HepG2 (cell line): ENCODE measurements around the gene LOXL4. TPM values are rescaled to one million over a fixed set of nuclear protein-coding genes. Genes with fewer than 3 reads are reported as not detected.

Source experiments
- ATF6 ChIP-seq: sonication (generic); formaldehyde crosslinking; conservative IDR thresholded peaks from 2 replicates; pipeline ENCODE4 v1.4.0; 2020; ENCODE audit warnings: missing genetic modification reagents
- HMGXB3 ChIP-seq: sonication (generic); formaldehyde crosslinking; IDR thresholded peaks from 2 replicates; pipeline ENCODE4 v1.4.0; 2020; ENCODE audit warnings: missing genetic modification reagents, borderline replicate concordance
- HNF1A ChIP-seq, 2 experiments: sonication (generic) in 1 of 2; formaldehyde crosslinking in 1 of 2; IDR thresholded peaks; 2 replicates each; pipeline versions ENCODE4 v1.4.0 to v1.6.1; 2016 to 2020; ENCODE audit warnings: borderline replicate concordance in 1 of 2, low read depth in 1 of 2, mild to moderate bottlenecking in 1 of 2, missing genetic modification reagents in 1 of 2
- MYC ChIP-seq: sonication (generic); formaldehyde crosslinking; IDR thresholded peaks from 2 replicates; pipeline ENCODE4 v1.9.0; 2021; ENCODE audit warnings: missing genetic modification reagents, borderline replicate concordance
- PBX3 ChIP-seq: sonication (generic); formaldehyde crosslinking; IDR thresholded peaks from 2 replicates; pipeline ENCODE4 v1.8.1; 2023; ENCODE audit warnings: missing genetic modification reagents, inconsistent platforms, borderline replicate concordance
- RFX1 ChIP-seq: fragments of 450-650 bp; IDR thresholded peaks from 2 replicates; pipeline ENCODE4 v1.6.1; 2017
- SMARCE1 ChIP-seq: fragments of 450-650 bp; IDR thresholded peaks from 2 replicates; pipeline ENCODE4 v1.6.1; 2017; ENCODE audit warnings: borderline replicate concordance
- SMC3 ChIP-seq: IDR thresholded peaks from 2 replicates; pipeline ENCODE4 v1.6.1; 2011; ENCODE audit warnings: low read length, improper control_type of control experiment
- ZNF253 ChIP-seq: sonication (generic); formaldehyde crosslinking; IDR thresholded peaks from 2 replicates; pipeline ENCODE4 v1.8.0; 2022; ENCODE audit warnings: mild to moderate bottlenecking, missing genetic modification reagents, borderline replicate concordance
- ZNF574 ChIP-seq: sonication (generic); formaldehyde crosslinking; IDR thresholded peaks from 2 replicates; pipeline ENCODE4 v1.4.0; 2020; ENCODE audit warnings: missing genetic modification reagents
- ZNF83 ChIP-seq: sonication (generic); formaldehyde crosslinking; IDR thresholded peaks from 2 replicates; pipeline ENCODE4 v1.4.0; 2020; ENCODE audit warnings: missing genetic modification reagents, mild to moderate bottlenecking, borderline replicate concordance
- ZZZ3 ChIP-seq: sonication (generic); formaldehyde crosslinking; IDR thresholded peaks from 2 replicates; pipeline ENCODE4 v1.4.0; 2020; ENCODE audit warnings: missing genetic modification reagents, mild to moderate bottlenecking, borderline replicate concordance
- polyA plus RNA-seq, 8 experiments: library from polyadenylated mRNA; depleted of rRNA in 3 of 8; stranded (reverse) in 7 of 8; unstranded in 1 of 8; fragments of >200 nt; fragmentation: Illumina TruSeq in 4 of 8; extraction: Trizol in 4 of 8; gene quantifications; 2 replicates each; pipeline versions ENCODE4 v1.2.1 to v1.2.3, GENCODE V29; 2011 to 2016; ENCODE audit warnings: low read depth in 4 of 8, missing spikeins in 1 of 8, mixed read lengths in 1 of 8; ENCODE audit not compliant: insufficient read depth in 1 of 8
- total RNA-seq, 5 experiments: library from RNA; depleted of rRNA; stranded (reverse); fragments of >200 nt; fragmentation: Illumina TruSeq; extraction: Trizol; gene quantifications; 2 replicates each; pipeline ENCODE4 v1.2.3, GENCODE V29; 2016; ENCODE audit warnings: low read depth in 1 of 5

LOXL4 gene
- total and polyA plus RNA-seq, 2 of the 13 experiments (the other 11 are each of a cell fraction or from before 2014, with no cell fraction given) = 8.8 to 21.1 TPM

- TF ChIP-seq HNF1A (IDR thresholded peaks at IDR 0.05; ENCODE audit: low read depth) (no peak), HNF1A (CRISPR knock-in tag; IDR thresholded peaks at IDR 0.05; ENCODE audit: borderline replicate concordance) (no peak), ATF6 (CRISPR knock-in tag) (no peak), SMC3 (no peak), ZNF253 (CRISPR knock-in tag) (no peak), ZZZ3 (CRISPR knock-in tag) (no peak), SMARCE1 (no peak), HMGXB3 (CRISPR knock-in tag) (no peak), ZNF83 (CRISPR knock-in tag) (no peak), ZNF574 (CRISPR knock-in tag) (no peak), PBX3 (no peak), MYC (CRISPR knock-in tag) (no peak), RFX1 (no peak)
These were observed 869 bp upstream of the LOXL4 start (continued) for GRCh38 chr10:98268694-98269431.
